SU-DHL-6 (cell line): ENCODE measurements around the gene RPRD1B.

Experiments used
- H2AFZ ChIP-seq: fragments of 200-600 bp; sonication (generic); 2 replicates; pipeline ENCODE4 v1.6.1; 2014; ENCODE audit warnings: low read depth, mild to moderate bottlenecking, moderate library complexity, mixed read lengths, antibody characterized with exemption, low read length; ENCODE audit not compliant: severe bottlenecking
- H3F3A ChIP-seq: fragments of 200-600 bp; shearing (Covaris generic); 2 replicates; pipeline ENCODE4 v1.6.0; 2016; ENCODE audit warnings: antibody characterized with exemption, mild to moderate bottlenecking; ENCODE audit not compliant: insufficient read depth
- H3K27ac ChIP-seq: fragments of 200-600 bp; sonication (generic); 2 replicates; pipeline ENCODE4 v1.5.1; 2016; ENCODE audit warnings: low read depth, mild to moderate bottlenecking, low read length, moderate library complexity, mixed read lengths
- H3K27me3 ChIP-seq: fragments of 200-600 bp; sonication (generic), shearing (Covaris generic); 2 replicates; pipeline ENCODE4 v1.6.0; 2014; ENCODE audit warnings: mild to moderate bottlenecking, low read length
- H3K36me3 ChIP-seq: fragments of 200-600 bp; sonication (generic); 2 replicates; pipeline ENCODE4 v1.6.1; 2014; ENCODE audit warnings: mild to moderate bottlenecking, low read length, mixed read lengths
- H3K4me2 ChIP-seq: fragments of 300-600, 200-600 bp; shearing (Covaris generic), sonication (generic); 2 replicates; pipeline ENCODE4 v1.6.0; 2014; ENCODE audit warnings: low read length, low read depth, mild to moderate bottlenecking; ENCODE audit not compliant: poor library complexity, severe bottlenecking
- H3K4me3 ChIP-seq: fragments of 200-600 bp; sonication (generic); 2 replicates; pipeline ENCODE4 v1.5.1; 2014; ENCODE audit warnings: antibody characterized with exemption, low read length, mild to moderate bottlenecking, mixed read lengths; ENCODE audit not compliant: insufficient read depth, poor library complexity, severe bottlenecking
- H3K79me2 ChIP-seq: fragments of 200-600 bp; sonication (generic); 2 replicates; pipeline ENCODE4 v1.6.1; 2014; ENCODE audit warnings: mild to moderate bottlenecking, low read length, moderate library complexity; ENCODE audit not compliant: insufficient read depth
- H3K9ac ChIP-seq: fragments of 200-600 bp; sonication (generic); 2 replicates; pipeline ENCODE4 v1.7.0; 2014; ENCODE audit warnings: mild to moderate bottlenecking, low read length
- H3K9me2 ChIP-seq: fragments of 200-600 bp; sonication (generic); replicated peaks from 2 replicates; pipeline ENCODE4 v1.6.1; 2014; ENCODE audit warnings: low read length; ENCODE audit not compliant: insufficient read depth
- H3K9me3 ChIP-seq: fragments of 200-600 bp; sonication (generic); 2 replicates; pipeline ENCODE4 v1.6.1; 2014; ENCODE audit warnings: low read length, mixed read lengths; ENCODE audit not compliant: insufficient read depth
- H4K20me1 ChIP-seq: fragments of 200-600 bp; sonication (generic); 2 replicates; pipeline ENCODE4 v1.6.1; 2014; ENCODE audit warnings: low read depth, mild to moderate bottlenecking, antibody characterized with exemption, low read length, moderate library complexity, mixed read lengths
- CTCF ChIP-seq: fragments of 200-600 bp; sonication (generic); IDR thresholded peaks from one replicate; pipeline ENCODE4 v1.5.1; 2017; ENCODE audit warnings: antibody characterized with exemption, mild to moderate bottlenecking, low read length, moderate library complexity; ENCODE audit not compliant: insufficient read depth, poor library complexity, severe bottlenecking
- EZH2phosphoT487 ChIP-seq: fragments of 200-600 bp; sonication (generic), shearing (Covaris generic); conservative IDR thresholded peaks from 2 replicates; pipeline ENCODE4 v1.6.1; 2018; ENCODE audit warnings: mild to moderate bottlenecking, antibody characterized with exemption, low read length, moderate library complexity, mixed read lengths

RPRD1B gene

GRCh38 chr20:38057351-38057972 is 23.9 kb downstream of the RPRD1B start:
- no peak overlapping the region for H3K4me3 ChIP-seq
- no peaks in the 10 kb centered on the region for H3K27me3 ChIP-seq
- no peak overlapping the region for H3K4me2 ChIP-seq
- no peaks in the 10 kb centered on the region for H3K9me2 ChIP-seq
- no peaks in the 10 kb centered on the region for H3K9me3 ChIP-seq
- H3K27ac ChIP-seq: no peak overlapping the region
- no peak overlapping the region for H2AFZ ChIP-seq
- peak; percentile 87 for TF ChIP-seq CTCF
- no peak for TF ChIP-seq EZH2phosphoT487
- peaks cover 9% of the 10 kb centered on the region; the same call in 1 of the 2 replicates for H3F3A ChIP-seq
- H4K20me1 ChIP-seq: peaks cover 6% of the 10 kb centered on the region; the same call in 1 of the 2 replicates
- H3K9ac ChIP-seq: no peak overlapping the region
- peaks cover 43% of the 10 kb centered on the region for H3K79me2 ChIP-seq
- H3K36me3 ChIP-seq: peaks cover 42% of the 10 kb centered on the region

- H3K4me2 ChIP-seq: no peak overlapping the region
- H3K27ac ChIP-seq: no peak overlapping the region
- H3K36me3 ChIP-seq: peaks cover 41% of the 10 kb centered on the region
- peaks cover 21% of the 10 kb centered on the region; the same call in 1 of the 2 replicates for H3K79me2 ChIP-seq
- H2AFZ ChIP-seq: no peak overlapping the region
- TF ChIP-seq CTCF: no peak
- no peak for TF ChIP-seq EZH2phosphoT487
- H3K9me3 ChIP-seq: no peaks in the 10 kb centered on the region
- H3K9ac ChIP-seq: no peak overlapping the region
- no peaks in the 10 kb centered on the region; the same call in 1 of the 2 replicates for H4K20me1 ChIP-seq
- peaks cover 9% of the 10 kb centered on the region; the same call in 1 of the 2 replicates for H3F3A ChIP-seq
- no peaks in the 10 kb centered on the region for H3K9me2 ChIP-seq
- H3K4me3 ChIP-seq: no peak overlapping the region
- no peaks in the 10 kb centered on the region for H3K27me3 ChIP-seq
Observed at GRCh38 chr20:38059832-38060231, 26.3 kb downstream of the RPRD1B start.

- no peaks in the 10 kb centered on the region for H3K9me3 ChIP-seq
- no peak overlapping the region for H3K4me2 ChIP-seq
- H4K20me1 ChIP-seq: no peaks in the 10 kb centered on the region; the same call in 1 of the 2 replicates
- no peak overlapping the region for H2AFZ ChIP-seq
- H3K27ac ChIP-seq: no peak overlapping the region
- TF ChIP-seq EZH2phosphoT487 (no peak), CTCF (no peak)
- peaks cover 39% of the 10 kb centered on the region for H3K36me3 ChIP-seq
- no peaks in the 10 kb centered on the region for H3K27me3 ChIP-seq
- H3K9ac ChIP-seq: no peak overlapping the region
- H3K79me2 ChIP-seq: peaks cover 15% of the 10 kb centered on the region; the same call in 1 of the 2 replicates
- no peaks in the 10 kb centered on the region for H3K9me2 ChIP-seq
- H3F3A ChIP-seq: peaks cover 9% of the 10 kb centered on the region; the same call in 1 of the 2 replicates
- H3K4me3 ChIP-seq: no peak overlapping the region
Observed at GRCh38 chr20:38060536-38060935, 27.0 kb downstream of the RPRD1B start.
